ENCODE measurements around the gene RER1.

The RER1 gene

DNA sequence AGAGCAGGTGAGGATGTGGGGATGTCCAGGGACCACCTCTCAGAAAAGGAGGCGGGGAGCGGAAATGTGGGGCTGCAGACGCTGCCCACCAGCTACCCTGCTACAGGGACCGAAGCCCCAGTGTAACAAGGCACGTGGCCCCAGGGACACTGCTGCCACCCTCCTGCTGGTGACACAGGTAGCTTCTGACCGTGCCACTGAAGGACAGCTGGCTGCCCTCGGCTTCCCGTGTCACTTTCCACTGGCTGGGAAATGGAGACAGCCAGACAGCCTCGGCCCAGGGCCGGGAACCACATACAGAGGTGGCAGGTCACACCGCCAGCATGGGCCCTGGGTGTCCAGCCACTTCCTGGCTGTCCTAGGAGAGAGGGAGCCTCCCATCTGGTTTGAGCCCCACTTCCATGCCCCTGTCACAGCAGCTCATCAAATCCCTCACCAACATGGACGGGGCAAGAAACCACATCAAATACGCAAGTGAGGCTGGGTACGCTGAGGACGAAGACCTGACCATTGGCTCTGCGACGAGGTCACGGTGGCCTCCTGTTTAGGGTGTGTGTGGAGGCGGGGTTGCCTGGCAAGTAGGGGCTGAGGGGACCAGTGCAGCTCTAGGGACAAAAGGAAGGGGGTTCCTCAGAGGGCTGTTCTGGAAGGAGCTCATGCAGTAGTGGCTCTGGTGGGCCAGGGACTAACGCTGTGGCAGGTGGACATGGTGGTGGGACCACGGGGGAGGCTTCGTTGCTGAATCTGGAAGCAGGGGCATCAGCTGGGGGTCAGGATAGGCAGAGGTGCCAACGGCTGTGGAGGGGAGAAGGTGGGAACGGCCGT, 15.7 kb downstream of the RER1 start:
- no peak for DNase-seq (ENCODE audit: low read depth in 3 of 3)

DNA sequence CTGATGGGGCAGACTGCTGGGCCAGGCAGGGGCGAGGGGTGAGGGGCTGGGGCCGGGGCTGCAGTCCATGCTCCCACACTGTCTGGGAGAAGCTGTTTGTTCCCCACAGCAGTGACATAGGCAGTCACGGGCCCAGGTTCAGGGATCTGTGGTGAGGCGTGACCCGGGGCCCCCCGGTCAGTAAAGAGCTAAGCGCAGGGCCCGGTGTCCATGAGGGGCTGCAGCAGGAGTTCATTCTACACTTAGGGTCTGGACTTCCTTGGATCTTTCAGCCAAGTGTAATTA, 16.3 kb downstream of the RER1 start:
- no peak for DNase-seq (ENCODE audit: low read depth in 3 of 3)

DNA sequence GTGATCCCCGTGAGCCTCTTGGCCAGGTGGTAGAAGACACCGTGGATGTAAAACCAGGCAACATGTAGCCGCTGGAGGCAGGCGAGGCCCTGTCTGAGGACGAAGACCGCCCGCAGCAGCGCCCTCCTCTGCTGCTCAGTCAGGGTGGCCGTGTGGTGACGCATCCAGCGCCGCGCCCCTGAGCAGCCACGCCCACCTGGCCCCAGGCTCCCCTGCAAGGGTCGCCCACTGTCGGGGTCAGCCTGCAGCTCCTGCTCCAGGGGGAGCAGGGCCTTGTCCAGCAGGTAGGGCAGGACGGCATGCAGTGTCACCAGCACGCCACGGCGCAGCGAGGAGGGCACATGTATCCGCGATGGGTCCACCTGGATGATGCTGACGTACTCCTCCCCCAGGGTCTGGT, 16.8 kb downstream of the RER1 start:
- DNase-seq (ENCODE audit: low read depth in 3 of 3), result no peak

DNA sequence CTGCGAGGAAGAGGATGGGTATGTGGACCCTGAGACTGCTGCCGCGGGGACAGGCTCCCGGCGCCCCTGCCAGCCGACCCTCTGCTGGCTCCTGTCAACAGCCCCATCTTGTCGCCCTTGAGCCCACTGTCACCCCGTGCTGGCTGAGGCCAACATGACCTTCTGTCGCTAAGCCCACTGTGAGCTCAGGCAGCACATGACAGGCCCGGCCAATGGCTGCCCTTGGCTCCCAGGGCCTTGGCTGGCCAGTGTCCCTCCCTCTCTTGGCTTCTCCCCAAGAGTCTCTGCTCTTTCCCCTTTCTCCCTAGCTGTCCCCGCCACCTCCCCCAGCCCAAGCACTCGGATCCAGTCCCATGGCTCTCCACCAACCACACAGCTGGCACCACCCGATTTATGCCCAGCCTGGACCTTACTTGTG, 17.2 kb downstream of the RER1 start:
- no peak for DNase-seq (ENCODE audit: low read depth in 3 of 3)

DNA sequence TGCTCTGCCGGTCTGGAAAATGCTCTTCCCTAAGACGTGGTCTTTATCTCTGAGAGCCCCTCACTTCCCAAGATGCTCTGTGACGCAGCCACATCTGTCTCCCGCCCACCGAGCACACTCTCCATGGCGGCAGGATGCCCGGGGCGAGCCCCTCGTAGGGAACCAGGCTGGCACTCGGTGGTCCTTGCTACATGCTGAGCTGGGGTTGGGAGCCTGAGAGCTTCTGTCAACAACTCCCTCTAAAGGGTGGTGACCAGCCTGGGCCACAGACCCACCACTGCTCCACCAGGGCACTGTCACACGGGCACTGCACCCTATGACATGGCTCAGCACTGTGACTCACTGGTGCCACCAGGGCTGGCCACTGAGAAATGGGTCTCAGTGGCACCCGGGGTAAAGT, 18.1 kb downstream of the RER1 start:
- no peak for DNase-seq (ENCODE audit: low read depth in 3 of 3)

DNA sequence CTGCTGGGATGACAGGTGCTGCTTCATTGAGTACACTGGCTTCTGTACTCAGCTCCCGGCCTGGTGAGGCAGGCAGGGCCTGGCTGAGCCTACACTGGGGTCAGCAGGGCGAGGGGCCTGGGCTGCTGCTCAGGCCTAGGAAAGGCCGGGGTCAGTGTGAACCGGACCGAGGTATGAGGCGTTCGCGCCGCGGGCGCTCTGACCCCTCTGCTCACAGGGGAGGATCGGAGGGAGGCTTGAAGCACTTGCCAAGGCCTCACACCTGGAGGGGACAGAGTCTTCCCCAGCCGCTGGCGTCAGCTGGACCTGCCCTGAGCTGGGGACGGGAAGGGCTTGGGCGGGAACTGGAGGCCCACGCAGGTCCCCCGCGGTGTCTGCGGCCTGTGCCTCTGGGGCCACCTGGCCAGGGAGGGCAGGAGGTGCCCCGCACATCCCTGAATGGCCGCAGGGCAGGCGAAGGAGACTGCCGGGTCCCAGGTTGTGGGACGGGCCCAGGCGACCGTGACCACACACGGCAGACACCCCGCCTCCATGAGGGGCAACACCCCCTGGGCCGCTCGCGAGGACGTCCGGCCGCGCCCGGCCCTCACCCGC, 20.3 kb downstream of the RER1 start:
- DNase-seq (ENCODE audit: low read depth in 3 of 3), result no peak

DNA sequence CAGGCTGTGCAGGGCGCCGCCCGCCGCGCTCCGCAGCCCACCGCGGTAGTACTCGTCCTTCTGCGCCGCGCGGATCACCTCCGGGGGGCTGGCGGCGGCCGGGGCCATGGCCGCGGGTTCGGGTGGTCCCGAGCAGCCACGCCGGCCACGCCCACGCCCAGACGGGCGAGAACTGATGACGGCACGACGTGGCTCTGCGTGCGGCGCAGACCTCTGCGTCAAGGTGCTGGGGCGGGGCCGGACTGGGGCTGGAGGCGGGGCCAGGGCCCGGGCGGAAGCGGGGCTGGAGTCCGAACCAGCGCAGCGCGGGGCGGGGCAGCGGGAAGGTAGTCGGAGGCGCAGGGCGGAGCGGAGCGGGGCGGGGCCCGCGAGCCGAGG, 20.7 kb downstream of the RER1 start, which contains the start of gene PEX10:
Gene PEX10, minus strand, starts transcription at position 170 of the 378 bp plus-strand sequence. Its CDS starts 62 bp downstream, at position 108.
- DNase-seq (ENCODE audit: low read depth in 3 of 3), result peak; percentile 99 to 100 (median 99)

DNA sequence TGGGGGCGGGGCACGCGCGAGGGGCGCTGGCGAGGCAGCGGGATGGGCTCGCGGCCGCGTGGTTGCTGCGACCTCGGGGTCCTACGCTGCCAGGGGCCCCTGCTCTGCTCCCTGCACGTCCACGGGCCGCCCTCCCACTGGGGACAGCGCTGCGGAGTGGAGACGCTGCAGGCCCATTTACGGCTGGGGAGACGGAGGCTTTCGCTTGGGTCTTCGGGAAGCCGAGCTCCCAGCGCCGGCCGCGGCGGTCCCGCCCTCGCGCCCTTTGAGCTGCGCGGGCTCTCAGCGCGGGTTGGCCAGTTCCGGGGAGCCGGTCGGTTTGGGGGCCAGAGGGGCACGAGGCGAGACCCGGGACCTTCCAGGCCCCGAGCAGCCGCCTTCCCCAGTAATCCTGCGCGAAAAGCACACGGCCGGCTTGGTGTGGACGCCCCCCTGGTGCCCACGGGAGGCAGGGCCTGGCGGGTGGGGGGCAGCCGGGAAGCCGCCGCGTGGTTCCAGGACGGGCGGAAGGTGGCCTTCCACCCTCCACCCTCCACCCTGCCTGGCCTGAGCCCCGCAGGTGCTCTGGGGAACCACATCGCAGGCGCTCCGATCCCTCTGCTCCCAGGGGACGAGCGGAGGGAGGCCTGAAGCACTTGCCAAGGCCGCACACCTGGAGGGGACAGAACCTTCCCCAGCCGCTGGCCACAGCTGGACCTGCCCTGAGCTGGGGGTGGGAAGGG, 21.3 kb downstream of the RER1 start:
- DNase-seq (ENCODE audit: low read depth in 3 of 3), result no peak

DNA sequence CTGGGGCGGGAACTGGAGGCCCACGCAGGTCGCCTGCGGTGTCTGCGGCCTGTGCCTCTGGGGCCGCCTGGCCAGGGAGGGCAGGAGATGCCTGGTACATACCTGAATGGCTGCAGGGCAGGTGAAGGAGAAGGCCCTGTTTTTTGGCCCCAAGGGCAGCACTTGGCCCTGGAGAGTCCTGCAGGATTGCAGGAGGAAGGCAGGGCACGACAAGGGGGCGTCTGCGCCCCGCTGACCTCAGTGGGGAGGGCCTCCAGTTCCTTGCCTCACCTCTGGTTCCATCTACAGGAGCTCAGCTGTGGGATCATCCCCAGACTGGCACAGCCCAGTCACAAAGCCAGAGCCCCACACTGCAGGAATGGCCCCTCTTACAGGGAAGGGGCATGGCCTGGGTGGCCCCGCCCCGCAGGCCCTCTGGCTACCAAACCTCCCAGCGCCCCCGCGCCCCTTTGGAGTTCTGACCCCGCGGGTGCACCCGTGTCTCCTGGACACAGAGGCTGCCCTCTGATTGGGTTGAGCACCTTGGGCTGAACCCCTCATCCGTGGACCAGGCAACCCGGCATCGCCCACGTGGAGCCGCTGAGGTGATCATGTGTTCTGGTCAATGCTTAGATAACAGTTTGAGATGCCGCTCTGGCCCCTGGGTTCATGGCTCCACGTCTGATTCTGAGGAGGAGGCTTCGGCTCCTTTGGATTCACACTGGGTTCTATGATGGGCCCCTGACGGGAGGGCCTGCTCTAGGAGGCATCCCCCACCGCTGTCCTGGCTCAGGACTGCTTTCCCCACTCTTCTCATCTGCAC, 22.1 kb downstream of the RER1 start:
- DNase-seq (ENCODE audit: low read depth in 3 of 3), result no peak

DNA sequence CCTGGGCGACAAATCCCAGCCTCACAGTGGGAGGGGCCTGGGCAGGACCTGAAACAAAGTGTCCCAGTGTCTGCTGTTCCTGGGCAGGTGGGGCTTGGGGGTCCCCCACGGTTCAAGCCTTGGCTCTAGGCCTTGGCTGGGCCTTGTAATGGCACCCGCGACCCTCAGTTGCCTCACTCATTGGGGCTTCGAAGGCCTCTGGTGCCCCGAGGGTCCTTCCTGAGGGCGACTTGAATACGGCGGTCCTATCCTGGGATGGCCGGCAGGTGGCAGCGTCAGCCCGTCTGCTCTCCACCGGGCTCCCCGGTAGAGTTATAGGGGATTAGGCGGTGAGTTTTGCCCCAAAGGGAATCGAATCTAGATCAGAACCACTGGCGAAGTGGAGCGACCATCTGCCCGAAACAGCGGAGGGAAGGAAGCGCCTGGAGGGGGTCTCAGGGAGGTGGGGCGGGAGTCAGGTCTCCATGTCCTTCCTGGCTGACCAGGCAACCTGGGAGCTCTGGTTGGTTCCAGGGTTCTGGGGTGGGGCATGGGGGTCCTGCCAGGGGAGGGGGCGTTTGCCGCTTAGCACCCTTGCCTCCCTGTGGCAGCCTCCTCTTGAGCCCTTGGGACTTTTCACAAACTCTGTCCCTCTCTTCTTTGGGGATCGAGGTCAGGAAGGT, 22.8 kb downstream of the RER1 start:
- peak; percentile 72 to 74 (median 73) for DNase-seq (ENCODE audit: low read depth in 3 of 3)

DNA sequence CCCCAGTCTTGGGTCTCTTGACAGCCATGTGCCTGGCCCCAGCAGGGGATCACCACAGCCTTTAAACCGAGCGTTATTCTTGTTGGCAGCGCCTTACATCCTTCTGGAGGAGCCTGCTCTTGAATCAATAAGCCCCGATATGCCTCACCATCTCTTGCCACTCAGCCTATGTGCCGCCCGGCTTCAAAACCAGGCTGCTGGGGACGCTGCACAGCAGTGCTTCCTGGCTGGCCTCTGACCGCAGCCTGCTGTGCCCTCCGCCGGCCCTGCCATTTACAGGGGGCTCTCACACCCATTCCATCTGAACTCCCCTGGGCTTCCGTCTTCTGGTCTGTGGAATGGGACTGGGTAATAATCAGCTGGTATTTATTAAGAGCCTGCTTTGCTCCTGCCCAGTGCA, 23.7 kb downstream of the RER1 start:
- no peak for DNase-seq (ENCODE audit: low read depth in 3 of 3)

DNA sequence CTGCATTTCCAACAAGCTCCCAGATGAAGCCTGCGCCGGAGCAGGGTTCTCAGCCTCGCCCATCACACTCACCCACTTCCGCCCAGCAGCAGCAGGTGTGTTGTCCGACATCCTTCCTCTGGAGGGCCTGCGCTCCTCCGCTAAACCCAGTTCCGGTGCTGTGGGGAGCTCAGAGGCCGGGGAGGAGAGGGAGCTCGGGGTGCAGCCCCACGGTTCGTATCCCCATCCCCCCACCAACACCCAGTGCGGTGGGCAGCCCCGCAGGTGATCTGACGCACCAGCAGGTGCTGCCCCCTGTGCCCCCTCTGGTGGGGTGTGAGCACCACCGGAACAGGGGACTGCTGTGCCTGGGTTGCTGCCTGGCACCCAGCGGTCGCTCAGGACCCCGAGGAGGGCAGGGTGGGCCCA, 24.2 kb downstream of the RER1 start:
- no peak for DNase-seq (ENCODE audit: low read depth in 3 of 3)

DNA sequence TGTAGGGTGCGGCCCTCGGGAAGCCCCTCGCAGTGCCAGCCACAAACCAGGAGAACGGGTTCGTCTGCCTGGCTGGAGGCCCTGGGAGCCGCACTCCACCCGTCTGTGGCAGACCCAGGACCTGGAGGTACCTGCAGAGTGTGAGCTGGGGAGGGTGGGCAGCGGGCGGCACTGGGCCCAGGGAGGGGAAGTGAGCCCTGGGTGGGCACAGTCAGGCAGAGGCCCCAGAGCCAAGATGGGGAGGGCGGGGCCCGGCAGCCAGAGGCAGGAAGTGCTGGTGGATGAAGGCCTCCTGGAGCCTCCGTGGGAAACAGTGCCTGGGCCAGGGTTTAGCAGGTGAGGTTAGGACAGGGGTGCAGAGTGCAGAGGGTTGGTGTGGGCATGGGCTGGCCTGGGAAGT, 24.8 kb downstream of the RER1 start:
- no peak for DNase-seq (ENCODE audit: low read depth in 3 of 3)

DNA sequence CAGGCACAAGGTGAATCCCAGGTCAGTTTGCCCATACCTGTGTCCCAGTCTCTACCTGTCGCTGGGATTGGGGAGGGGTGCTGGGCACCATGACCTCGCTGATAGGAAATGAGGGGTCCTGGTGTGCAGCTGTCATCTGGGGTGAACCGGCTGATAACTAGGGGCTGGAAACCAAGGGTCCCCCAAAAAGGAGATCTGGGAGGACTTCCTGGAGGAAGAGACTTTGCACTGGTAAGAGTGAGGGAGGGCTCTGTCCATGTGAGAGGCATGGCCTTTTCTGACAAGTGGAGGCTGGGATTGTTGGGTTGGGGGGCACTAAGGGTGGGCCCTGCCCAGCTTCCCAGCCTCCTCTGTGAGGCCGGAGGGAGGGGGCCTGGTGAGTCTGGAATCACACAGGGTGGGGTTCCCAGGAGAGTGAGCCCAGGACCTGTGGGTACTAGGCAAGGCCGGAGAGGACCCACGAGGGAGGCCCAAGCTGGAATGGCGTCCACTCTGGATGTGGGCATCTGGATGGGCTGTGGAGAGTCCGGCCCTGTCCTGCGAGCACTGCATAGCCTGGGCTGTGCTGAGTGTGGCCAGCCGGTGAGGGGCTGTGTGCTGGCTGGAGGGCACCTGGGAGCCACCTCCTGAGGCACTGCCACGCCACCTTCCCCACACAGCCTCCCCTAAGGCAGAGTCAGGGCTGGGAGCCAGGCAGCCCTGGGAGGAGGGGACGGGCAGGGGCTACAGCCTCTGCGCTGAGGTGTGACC, 25.6 kb downstream of the RER1 start:
- DNase-seq (ENCODE audit: low read depth in 3 of 3), result no peak

DNA sequence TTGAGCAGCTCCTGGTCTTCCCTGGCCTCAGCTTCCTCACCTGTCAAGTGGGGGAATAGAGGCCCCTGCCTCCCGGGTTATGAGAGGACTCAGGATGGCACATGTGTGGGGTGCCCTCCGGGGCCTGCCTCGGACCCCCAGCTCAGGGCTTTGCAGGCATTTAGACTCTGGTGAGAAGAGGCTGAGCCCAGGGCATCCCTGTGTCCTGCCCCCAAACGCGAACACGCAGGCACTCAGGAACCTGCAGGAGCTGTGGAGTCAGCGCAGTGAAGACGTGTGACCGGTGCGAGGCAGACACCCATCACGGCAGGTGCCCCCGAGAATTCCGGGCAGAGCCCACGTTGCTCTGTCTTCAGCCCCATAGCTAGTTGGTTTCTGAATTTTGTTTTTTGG, 26.2 kb downstream of the RER1 start:
- no peak for DNase-seq (ENCODE audit: low read depth in 3 of 3)

DNA sequence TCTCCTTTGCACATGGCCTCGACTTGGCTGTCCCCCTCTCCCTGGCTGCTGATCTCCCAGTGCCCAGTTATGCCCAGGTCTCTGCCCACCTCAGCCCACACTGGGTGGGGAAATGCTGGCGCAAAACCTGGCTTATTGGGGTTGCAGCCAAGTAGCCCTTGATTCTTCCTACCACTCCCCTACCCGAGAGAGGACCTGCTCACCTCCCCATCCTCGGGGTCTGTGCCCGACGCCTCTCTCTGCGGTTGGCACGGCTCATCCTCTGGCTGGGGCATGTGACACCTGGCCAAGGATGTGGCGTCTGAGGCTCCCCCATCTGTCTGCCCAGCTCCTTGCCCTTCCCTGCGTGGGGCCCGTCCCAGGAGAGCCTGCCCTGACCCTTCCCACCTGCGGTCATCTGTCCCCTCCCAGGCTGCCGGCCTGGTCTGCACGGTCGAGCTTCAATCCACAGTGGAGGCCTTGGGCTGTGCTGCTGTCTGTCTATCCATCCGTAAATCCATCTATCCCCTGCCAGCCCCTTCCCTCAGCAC, 27.2 kb downstream of the RER1 start:
- DNase-seq (ENCODE audit: low read depth in 3 of 3), result no peak

DNA sequence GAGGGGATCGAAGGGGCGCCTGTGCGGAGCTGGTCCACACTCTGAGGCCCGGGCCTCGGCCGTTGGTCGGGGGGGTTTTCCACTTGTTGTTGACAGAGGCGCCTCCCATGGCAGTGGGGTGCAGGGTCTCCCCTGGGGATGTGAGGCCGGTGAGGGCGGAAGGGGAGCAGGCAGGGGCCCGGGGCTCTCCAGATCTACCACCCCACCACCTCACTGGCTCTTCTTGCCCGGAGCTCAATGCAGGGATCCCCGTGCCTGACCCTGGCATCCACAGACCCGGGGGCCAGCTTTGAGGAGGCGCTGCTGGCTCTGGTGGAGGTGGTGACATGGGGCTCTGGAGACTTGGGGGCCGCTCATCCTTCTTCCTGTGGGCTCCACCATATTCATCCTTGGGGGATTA, 27.8 kb downstream of the RER1 start:
- no peak for DNase-seq (ENCODE audit: low read depth in 3 of 3)

DNA sequence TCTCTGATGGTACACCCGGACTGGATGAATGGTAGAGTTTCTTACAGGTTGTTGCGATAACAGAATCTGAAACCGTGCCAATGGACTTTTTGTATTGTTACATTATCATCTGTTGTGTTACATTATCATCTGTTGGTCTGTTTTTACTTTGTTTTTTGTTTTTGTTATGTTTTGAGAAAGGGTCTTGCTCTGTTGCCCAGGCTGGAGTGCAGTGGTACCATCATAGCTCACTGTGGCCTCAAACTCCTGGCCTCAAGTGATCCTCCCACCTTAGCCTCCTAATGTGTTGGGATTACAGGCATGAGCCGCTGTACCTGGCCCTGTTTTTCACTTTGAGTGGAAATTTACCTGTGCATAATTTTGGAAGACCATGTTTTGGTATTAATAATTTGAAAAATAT, 30.9 kb downstream of the RER1 start:
- no peak for DNase-seq (ENCODE audit: low read depth in 3 of 3)

DNA sequence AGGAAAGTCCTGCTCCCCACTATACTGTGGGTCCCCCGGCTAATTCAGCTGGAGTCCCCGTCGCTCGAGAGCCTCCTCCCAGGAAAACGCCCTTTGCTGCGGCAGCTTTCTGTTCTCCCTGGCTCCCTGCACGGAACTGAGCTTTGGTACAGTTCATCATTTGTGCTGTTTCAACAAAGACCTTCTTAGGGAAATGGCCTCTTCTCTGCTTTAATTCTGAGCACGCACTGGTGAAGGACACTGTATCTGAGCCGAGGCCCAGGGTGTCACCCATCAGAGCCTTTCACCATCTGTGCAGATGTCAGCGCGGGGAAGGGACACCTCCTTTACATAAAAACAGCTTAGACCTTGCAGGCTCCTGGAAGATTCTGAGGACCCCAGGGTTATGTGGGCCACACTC, 34.3 kb downstream of the RER1 start:
- no peak for DNase-seq (ENCODE audit: low read depth in 3 of 3)

DNA sequence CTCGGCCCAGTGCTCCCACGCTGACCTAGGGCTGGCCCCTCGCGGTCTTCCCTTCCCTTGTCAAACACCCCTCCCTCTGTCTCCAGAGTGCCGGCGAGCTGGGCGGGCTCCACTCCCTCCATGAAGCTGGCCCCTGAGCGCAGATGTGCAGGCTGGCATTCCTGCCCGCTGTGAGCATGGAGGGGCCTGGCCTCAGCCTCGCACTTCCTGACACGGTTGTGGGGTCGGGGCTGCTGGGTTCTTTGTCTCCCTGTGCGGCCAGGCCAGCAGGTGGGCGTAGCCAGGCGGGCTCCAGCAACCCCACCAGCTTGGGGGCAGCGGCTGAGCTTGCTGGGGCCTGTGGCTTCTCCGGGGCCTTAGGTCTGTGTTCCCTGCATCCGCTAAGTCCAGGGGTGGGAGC, 34.9 kb downstream of the RER1 start:
- no peak for DNase-seq (ENCODE audit: low read depth in 3 of 3)

DNA sequence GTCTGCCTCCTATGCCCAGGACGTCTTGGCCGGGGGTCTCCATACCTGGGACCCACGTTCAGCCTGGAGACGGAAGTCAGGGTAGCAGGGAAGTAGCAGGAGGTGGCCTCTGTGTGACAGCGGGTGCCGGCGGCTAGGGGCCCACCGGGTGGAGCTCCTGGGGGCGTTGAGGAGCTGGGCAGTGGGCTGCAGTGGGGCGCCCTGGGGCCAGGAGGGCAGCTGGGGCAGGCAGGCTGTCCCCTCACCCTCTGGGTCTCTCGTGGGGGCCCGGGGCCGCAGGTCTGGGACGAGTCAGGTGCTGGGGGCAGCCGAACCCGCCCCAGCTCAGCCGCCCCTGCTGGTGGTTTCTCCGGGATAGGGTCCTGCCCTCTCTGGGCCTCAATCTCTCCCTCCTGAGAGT, 35.4 kb downstream of the RER1 start:
- no peak for DNase-seq (ENCODE audit: low read depth in 3 of 3)

All from stimulated activated CD4-positive, alpha-beta T cell treated with anti-CD3 and anti-CD28 coated beads, TNF-alpha, amount 100 ng/mL, for 4 hours (primary cell).